Endothelial cell (in vitro differentiated cells): ENCODE results near the gene SOX6. TPM values are rescaled to one million over a fixed set of nuclear protein-coding genes. Genes with fewer than 3 reads are reported as not detected.

ENCODE experiments used
- DNase-seq: peaks from one replicate; pipeline ENCODE4 v3.0.0; 2021; ENCODE audit warnings: low spot score
- H3K27ac Mint-ChIP-seq: one replicate; pipeline ENCODE4 v1.8.0; 2021; ENCODE audit warnings: mixed read lengths, inconsistent platforms; ENCODE audit not compliant: unreplicated experiment
- H3K27me3 Mint-ChIP-seq: one replicate; pipeline ENCODE4 v1.8.0; 2021; ENCODE audit warnings: mild to moderate bottlenecking, moderate library complexity, mixed read lengths, inconsistent platforms; ENCODE audit not compliant: unreplicated experiment
- H3K36me3 Mint-ChIP-seq: one replicate; pipeline ENCODE4 v1.8.0; 2021; ENCODE audit warnings: mild to moderate bottlenecking, low read depth, mixed read lengths, inconsistent platforms; ENCODE audit not compliant: unreplicated experiment
- H3K4me1 Mint-ChIP-seq: one replicate; pipeline ENCODE4 v1.8.0; 2021; ENCODE audit warnings: mild to moderate bottlenecking, mixed read lengths, inconsistent platforms; ENCODE audit not compliant: unreplicated experiment
- H3K4me3 Mint-ChIP-seq: one replicate; pipeline ENCODE4 v1.8.0; 2021; ENCODE audit warnings: mild to moderate bottlenecking, mixed read lengths, inconsistent platforms; ENCODE audit not compliant: unreplicated experiment
- H3K9me3 Mint-ChIP-seq: one replicate; pipeline ENCODE4 v1.8.0; 2021; ENCODE audit warnings: mixed read lengths, inconsistent platforms; ENCODE audit not compliant: unreplicated experiment
- total RNA-seq: library from RNA; stranded (reverse); fragmentation: NEBNext Ultra II Directional; extraction: Animal tissue kit (Norgen Biotek cat#: 25700); gene quantifications from one replicate; pipeline ENCODE4 v1.2.1, GENCODE V29; 2021; ENCODE audit not compliant: unreplicated experiment
- TF ChIP-seq, protein P1 (sequence below): fragments of 200-600 bp; sonication (generic); IDR thresholded peaks from one replicate; pipeline ENCODE4 v1.5.0; 2021; ENCODE audit warnings: antibody characterized with exemption; ENCODE audit not compliant: unreplicated experiment

SOX6 gene
- total RNA-seq, 1 donor from 2014 or later: 21.0 TPM

GRCh38 chr11:16093889-16094653, 262.3 kb downstream of the SOX6 start:
- Mint-ChIP-seq H3K36me3 (no peaks in the 10 kb centered on the region), H3K9me3 (no peaks in the 10 kb centered on the region), H3K4me3 (no peak overlapping the region), H3K4me1 (peaks cover 10% of the 10 kb centered on the region), H3K27me3 (no peaks in the 10 kb centered on the region), H3K27ac (no peak overlapping the region)
- no peak for DNase-seq
- TF ChIP-seq, protein P1, sequence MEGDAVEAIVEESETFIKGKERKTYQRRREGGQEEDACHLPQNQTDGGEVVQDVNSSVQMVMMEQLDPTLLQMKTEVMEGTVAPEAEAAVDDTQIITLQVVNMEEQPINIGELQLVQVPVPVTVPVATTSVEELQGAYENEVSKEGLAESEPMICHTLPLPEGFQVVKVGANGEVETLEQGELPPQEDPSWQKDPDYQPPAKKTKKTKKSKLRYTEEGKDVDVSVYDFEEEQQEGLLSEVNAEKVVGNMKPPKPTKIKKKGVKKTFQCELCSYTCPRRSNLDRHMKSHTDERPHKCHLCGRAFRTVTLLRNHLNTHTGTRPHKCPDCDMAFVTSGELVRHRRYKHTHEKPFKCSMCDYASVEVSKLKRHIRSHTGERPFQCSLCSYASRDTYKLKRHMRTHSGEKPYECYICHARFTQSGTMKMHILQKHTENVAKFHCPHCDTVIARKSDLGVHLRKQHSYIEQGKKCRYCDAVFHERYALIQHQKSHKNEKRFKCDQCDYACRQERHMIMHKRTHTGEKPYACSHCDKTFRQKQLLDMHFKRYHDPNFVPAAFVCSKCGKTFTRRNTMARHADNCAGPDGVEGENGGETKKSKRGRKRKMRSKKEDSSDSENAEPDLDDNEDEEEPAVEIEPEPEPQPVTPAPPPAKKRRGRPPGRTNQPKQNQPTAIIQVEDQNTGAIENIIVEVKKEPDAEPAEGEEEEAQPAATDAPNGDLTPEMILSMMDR: no peak

DNA sequence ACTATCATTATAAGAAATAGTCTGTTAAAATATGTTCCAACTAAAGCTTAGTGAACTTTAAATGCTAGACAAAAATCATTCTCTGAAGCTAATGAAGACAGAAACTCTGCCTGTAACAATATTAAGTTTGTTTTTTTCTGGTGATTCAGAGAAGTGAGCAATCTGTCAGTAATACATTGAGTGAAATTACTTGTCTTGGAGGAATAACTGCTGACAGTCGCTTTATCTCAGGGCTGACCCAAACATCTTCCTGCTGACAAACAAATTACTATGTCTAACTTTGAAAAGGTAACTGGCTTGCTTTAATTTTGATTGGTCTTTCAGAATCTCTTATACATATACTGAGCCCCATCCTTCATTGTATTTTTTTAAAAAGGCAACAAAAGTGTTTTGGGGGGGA, 264.5 kb downstream of the SOX6 start:
- H3K27ac Mint-ChIP-seq: no peak overlapping the region
- no peak overlapping the region for H3K4me3 Mint-ChIP-seq
- TF ChIP-seq, protein P1: no peak
- H3K36me3 Mint-ChIP-seq: no peaks in the 10 kb centered on the region
- H3K4me1 Mint-ChIP-seq: peaks cover 10% of the 10 kb centered on the region
- DNase-seq: no peak
- no peaks in the 10 kb centered on the region for H3K9me3 Mint-ChIP-seq
- no peaks in the 10 kb centered on the region for H3K27me3 Mint-ChIP-seq

GRCh38 chr11:16089481-16089880, 266.9 kb downstream of the SOX6 start:
- TF ChIP-seq, protein P1: no peak
- H3K27ac Mint-ChIP-seq: no peak overlapping the region
- no peak overlapping the region for H3K4me3 Mint-ChIP-seq
- peaks cover 10% of the 10 kb centered on the region for H3K4me1 Mint-ChIP-seq
- H3K36me3 Mint-ChIP-seq: no peaks in the 10 kb centered on the region
- no peaks in the 10 kb centered on the region for H3K27me3 Mint-ChIP-seq
- no peaks in the 10 kb centered on the region for H3K9me3 Mint-ChIP-seq
- DNase-seq: no peak

DNA sequence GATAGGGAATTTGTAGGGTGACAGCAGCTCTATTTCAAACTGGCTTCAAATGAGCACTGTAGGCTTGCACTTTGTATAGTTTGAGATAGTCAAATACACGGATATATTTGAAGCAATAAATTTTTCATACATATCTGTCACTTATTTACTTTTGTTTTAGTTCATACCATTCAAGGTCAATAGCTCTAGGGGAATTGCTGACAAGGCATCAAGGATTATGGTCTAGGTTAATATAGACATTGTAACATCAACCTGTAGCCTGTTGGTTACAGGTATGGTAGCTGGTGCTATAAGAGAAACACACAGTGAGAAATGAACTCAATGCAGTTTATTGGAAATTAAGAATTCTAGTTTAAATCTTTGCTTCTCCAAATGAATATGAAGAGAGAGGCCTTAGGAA, 267.6 kb downstream of the SOX6 start:
- no peak overlapping the region for H3K27ac Mint-ChIP-seq
- H3K4me1 Mint-ChIP-seq: peaks cover 3% of the 10 kb centered on the region
- H3K9me3 Mint-ChIP-seq: no peaks in the 10 kb centered on the region
- no peak overlapping the region for H3K4me3 Mint-ChIP-seq
- TF ChIP-seq, protein P1: no peak
- H3K27me3 Mint-ChIP-seq: no peaks in the 10 kb centered on the region
- H3K36me3 Mint-ChIP-seq: no peaks in the 10 kb centered on the region
- no peak for DNase-seq

- no peaks in the 10 kb centered on the region for H3K9me3 Mint-ChIP-seq
- no peak overlapping the region for H3K27ac Mint-ChIP-seq
- H3K36me3 Mint-ChIP-seq: no peaks in the 10 kb centered on the region
- TF ChIP-seq, protein P1: no peak
- H3K4me3 Mint-ChIP-seq: no peak overlapping the region
- no peaks in the 10 kb centered on the region for H3K27me3 Mint-ChIP-seq
- DNase-seq: no peak
- peaks cover under 1% of the 10 kb centered on the region for H3K4me1 Mint-ChIP-seq
Observed at GRCh38 chr11:16087886-16088285, 268.5 kb downstream of the SOX6 start.
